HepG2 (cell line): ENCODE data around the gene SLC25A22. TPM values are rescaled to one million over a fixed set of nuclear protein-coding genes. Genes with fewer than 3 reads are reported as not detected.

Source experiments
- AGO1 ChIP-seq: fragments of 200-400 bp; formaldehyde crosslinking; IDR thresholded peaks from 2 replicates; pipeline ENCODE4 v1.6.1; 2017; ENCODE audit warnings: mild to moderate bottlenecking, low read depth, low read length, moderate library complexity; ENCODE audit not compliant: poor library complexity, severe bottlenecking
- CBX2 ChIP-seq, 2 experiments: fragments of 200-600 bp in 1 of 2; sonication (generic); formaldehyde crosslinking in 1 of 2; IDR thresholded peaks; 2 replicates each; pipeline versions ENCODE4 v1.7.0 to v1.8.1; 2018 to 2022; ENCODE audit warnings: low read depth in 2 of 2, low read length in 1 of 2, mild to moderate bottlenecking in 1 of 2, missing genetic modification reagents in 1 of 2
- GFI1 ChIP-seq: sonication (generic); formaldehyde crosslinking; IDR thresholded peaks from 2 replicates; pipeline ENCODE4 v1.5.0; 2020; ENCODE audit warnings: missing genetic modification reagents, mild to moderate bottlenecking, borderline replicate concordance
- HMG20A ChIP-seq: IDR thresholded peaks from 2 replicates; pipeline ENCODE4 v1.6.1; 2016; ENCODE audit warnings: borderline replicate concordance
- MAFK ChIP-seq, 2 experiments: IDR thresholded peaks in 1 of 2; conservative IDR thresholded peaks in 1 of 2; 2 replicates each; pipeline ENCODE4 v1.6.1; 2011; ENCODE audit warnings: improper control_type of control experiment in 2 of 2, low read length in 2 of 2
- MLLT10 ChIP-seq: sonication (generic); formaldehyde crosslinking; IDR thresholded peaks from 2 replicates; pipeline ENCODE4 v1.4.0; 2020; ENCODE audit warnings: missing genetic modification reagents
- REXO4 ChIP-seq: sonication (generic); formaldehyde crosslinking; IDR thresholded peaks from 2 replicates; pipeline ENCODE4 v1.8.0; 2022; ENCODE audit warnings: missing genetic modification reagents, mild to moderate bottlenecking, borderline replicate concordance
- SP4 ChIP-seq: sonication (generic); formaldehyde crosslinking; IDR thresholded peaks from 2 replicates; pipeline ENCODE4 v1.8.1; 2023; ENCODE audit warnings: mild to moderate bottlenecking, missing genetic modification reagents
- ZBTB1 ChIP-seq: sonication (generic); formaldehyde crosslinking; IDR thresholded peaks from 2 replicates; pipeline ENCODE4 v1.4.0; 2020; ENCODE audit warnings: missing genetic modification reagents, borderline replicate concordance
- ZBTB20 ChIP-seq: sonication (generic); formaldehyde crosslinking; IDR thresholded peaks from 2 replicates; pipeline ENCODE4 v1.8.1; 2023; ENCODE audit warnings: missing genetic modification reagents, low read depth, mild to moderate bottlenecking, borderline replicate concordance
- ZFYVE20 ChIP-seq: sonication (generic); formaldehyde crosslinking; IDR thresholded peaks from 2 replicates; pipeline ENCODE4 v1.8.0; 2023; ENCODE audit warnings: low read depth, mild to moderate bottlenecking, moderate library complexity, missing genetic modification reagents, borderline replicate concordance
- ZNF124 ChIP-seq: sonication (generic); formaldehyde crosslinking; IDR thresholded peaks from 2 replicates; pipeline ENCODE4 v1.4.0; 2020; ENCODE audit warnings: missing genetic modification reagents
- ZNF253 ChIP-seq: sonication (generic); formaldehyde crosslinking; IDR thresholded peaks from 2 replicates; pipeline ENCODE4 v1.8.0; 2022; ENCODE audit warnings: mild to moderate bottlenecking, missing genetic modification reagents, borderline replicate concordance
- ZNF850 ChIP-seq: sonication (generic); formaldehyde crosslinking; conservative IDR thresholded peaks from 2 replicates; pipeline ENCODE4 v1.9.0; 2021; ENCODE audit warnings: mild to moderate bottlenecking, missing genetic modification reagents
- polyA plus RNA-seq, 8 experiments: library from polyadenylated mRNA; depleted of rRNA in 3 of 8; stranded (reverse) in 7 of 8; unstranded in 1 of 8; fragments of >200 nt; fragmentation: Illumina TruSeq in 4 of 8; extraction: Trizol in 4 of 8; gene quantifications; 2 replicates each; pipeline versions ENCODE4 v1.2.1 to v1.2.3, GENCODE V29; 2011 to 2016; ENCODE audit warnings: low read depth in 4 of 8, missing spikeins in 1 of 8, mixed read lengths in 1 of 8; ENCODE audit not compliant: insufficient read depth in 1 of 8
- total RNA-seq, 5 experiments: library from RNA; depleted of rRNA; stranded (reverse); fragments of >200 nt; fragmentation: Illumina TruSeq; extraction: Trizol; gene quantifications; 2 replicates each; pipeline ENCODE4 v1.2.3, GENCODE V29; 2016; ENCODE audit warnings: low read depth in 1 of 5
- TF ChIP-seq, protein P1 (sequence below): IDR thresholded peaks from 2 replicates; pipeline ENCODE4 v1.6.1; 2016; ENCODE audit warnings: missing compliant biosample characterization, missing genetic modification reagents, borderline replicate concordance
- TF ChIP-seq, protein P2 (sequence below): IDR thresholded peaks from 2 replicates; pipeline ENCODE4 v1.6.1; 2012; ENCODE audit warnings: low read depth, low read length, improper control_type of control experiment
- TF ChIP-seq, protein P3 (sequence below): sonication (generic); formaldehyde crosslinking; conservative IDR thresholded peaks from 2 replicates; pipeline ENCODE4 v1.4.0; 2020; ENCODE audit warnings: missing genetic modification reagents
- TF ChIP-seq, protein P4 (sequence below): sonication (generic); formaldehyde crosslinking; IDR thresholded peaks from 2 replicates; pipeline ENCODE4 v1.4.0; 2020; ENCODE audit warnings: missing genetic modification reagents

SLC25A22 gene
- total and polyA plus RNA-seq, 2 of the 13 experiments (the other 11 are each of a cell fraction or from before 2014, with no cell fraction given): 12.4 to 19.2 TPM

DNA sequence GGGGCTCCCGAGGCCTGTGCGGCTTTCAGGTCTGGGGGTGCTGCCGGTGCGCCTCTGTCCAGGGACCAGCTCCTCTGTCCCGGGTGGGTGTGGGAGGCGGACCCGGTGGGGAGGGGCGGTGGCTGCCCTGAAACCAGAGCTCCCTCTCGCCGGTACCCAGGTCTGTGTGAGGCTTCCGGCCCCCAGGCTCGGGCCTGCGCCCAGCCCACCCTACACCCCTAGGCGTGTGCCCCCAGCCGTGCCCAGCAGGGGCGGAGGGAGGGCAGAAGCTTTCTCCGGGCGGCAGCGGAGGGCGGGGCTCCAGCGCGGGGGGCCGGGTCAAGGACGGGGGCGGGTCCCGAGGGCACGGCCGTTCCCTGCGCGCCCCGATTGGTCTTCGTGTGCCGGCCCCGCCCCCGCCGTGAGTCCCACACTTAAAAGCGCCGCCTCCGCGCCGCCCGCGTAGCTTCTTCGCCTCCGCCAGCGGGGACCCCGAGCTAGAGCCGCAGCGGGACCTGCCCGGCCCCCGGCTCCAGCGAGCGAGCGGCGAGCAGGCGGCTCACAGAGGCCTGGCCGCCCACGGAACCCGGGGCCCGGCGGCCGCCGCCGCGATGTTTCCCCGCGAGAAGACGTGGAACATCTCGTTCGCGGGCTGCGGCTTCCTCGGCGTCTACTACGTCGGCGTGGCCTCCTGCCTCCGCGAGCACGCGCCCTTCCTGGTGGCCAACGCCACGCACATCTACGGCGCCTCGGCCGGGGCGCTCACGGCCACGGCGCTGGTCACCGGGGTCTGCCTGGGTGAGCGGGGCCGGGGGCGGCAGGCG is 21.2 kb upstream of the SLC25A22 start (continued):
- TF ChIP-seq, protein P1, sequence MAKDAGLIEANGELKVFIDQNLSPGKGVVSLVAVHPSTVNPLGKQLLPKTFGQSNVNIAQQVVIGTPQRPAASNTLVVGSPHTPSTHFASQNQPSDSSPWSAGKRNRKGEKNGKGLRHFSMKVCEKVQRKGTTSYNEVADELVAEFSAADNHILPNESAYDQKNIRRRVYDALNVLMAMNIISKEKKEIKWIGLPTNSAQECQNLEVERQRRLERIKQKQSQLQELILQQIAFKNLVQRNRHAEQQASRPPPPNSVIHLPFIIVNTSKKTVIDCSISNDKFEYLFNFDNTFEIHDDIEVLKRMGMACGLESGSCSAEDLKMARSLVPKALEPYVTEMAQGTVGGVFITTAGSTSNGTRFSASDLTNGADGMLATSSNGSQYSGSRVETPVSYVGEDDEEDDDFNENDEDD: 0 out of 2 replicates have a peak, but pooled peaks have one; percentile 39
- TF ChIP-seq, protein P2, sequence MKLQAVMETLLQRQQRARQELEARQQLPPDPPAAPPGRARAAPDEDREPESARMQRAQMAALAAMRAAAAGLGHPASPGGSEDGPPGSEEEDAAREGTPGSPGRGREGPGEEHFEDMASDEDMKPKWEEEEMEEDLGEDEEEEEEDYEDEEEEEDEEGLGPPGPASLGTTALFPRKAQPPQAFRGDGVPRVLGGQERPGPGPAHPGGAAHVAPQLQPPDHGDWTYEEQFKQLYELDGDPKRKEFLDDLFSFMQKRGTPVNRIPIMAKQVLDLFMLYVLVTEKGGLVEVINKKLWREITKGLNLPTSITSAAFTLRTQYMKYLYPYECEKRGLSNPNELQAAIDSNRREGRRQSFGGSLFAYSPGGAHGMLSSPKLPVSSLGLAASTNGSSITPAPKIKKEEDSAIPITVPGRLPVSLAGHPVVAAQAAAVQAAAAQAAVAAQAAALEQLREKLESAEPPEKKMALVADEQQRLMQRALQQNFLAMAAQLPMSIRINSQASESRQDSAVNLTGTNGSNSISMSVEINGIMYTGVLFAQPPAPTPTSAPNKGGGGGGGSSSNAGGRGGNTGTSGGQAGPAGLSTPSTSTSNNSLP: no peak
- TF ChIP-seq, protein P3, sequence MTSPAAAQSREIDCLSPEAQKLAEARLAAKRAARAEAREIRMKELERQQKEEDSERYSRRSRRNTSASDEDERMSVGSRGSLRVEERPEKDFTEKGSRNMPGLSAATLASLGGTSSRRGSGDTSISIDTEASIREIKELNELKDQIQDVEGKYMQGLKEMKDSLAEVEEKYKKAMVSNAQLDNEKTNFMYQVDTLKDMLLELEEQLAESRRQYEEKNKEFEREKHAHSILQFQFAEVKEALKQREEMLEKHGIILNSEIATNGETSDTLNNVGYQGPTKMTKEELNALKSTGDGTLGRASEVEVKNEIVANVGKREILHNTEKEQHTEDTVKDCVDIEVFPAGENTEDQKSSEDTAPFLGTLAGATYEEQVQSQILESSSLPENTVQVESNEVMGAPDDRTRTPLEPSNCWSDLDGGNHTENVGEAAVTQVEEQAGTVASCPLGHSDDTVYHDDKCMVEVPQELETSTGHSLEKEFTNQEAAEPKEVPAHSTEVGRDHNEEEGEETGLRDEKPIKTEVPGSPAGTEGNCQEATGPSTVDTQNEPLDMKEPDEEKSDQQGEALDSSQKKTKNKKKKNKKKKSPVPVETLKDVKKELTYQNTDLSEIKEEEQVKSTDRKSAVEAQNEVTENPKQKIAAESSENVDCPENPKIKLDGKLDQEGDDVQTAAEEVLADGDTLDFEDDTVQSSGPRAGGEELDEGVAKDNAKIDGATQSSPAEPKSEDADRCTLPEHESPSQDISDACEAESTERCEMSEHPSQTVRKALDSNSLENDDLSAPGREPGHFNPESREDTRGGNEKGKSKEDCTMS (CRISPR knock-in tag): no peak
- peak; percentile 87 for TF ChIP-seq SP4 (CRISPR knock-in tag)
- TF ChIP-seq CBX2 (IDR thresholded peaks at IDR 0.05; ENCODE audit: low read depth, low read length): no peak
- no peak for TF ChIP-seq CBX2 (CRISPR knock-in tag; IDR thresholded peaks at IDR 0.05; ENCODE audit: low read depth)
- no peak for TF ChIP-seq MLLT10
- TF ChIP-seq REXO4 (CRISPR knock-in tag): 0 out of 2 replicates have a peak, but pooled peaks have one; percentile 10
- TF ChIP-seq AGO1: no peak
- no peak for TF ChIP-seq MAFK (conservative IDR thresholded peaks at IDR 0.05 in 1 of 2, IDR thresholded peaks at IDR 0.05 in 1 of 2; ENCODE audit: low read length in 2 of 2)
- no peak for TF ChIP-seq ZNF124 (CRISPR knock-in tag)
- TF ChIP-seq HMG20A: no peak
- TF ChIP-seq ZFYVE20 (CRISPR knock-in tag): 0 out of 2 replicates have a peak, but pooled peaks have one; percentile 40
- no peak for TF ChIP-seq ZNF850 (CRISPR knock-in tag)
- TF ChIP-seq ZBTB20 (CRISPR knock-in tag): no peak
- TF ChIP-seq GFI1 (CRISPR knock-in tag): no peak
- TF ChIP-seq, protein P4, sequence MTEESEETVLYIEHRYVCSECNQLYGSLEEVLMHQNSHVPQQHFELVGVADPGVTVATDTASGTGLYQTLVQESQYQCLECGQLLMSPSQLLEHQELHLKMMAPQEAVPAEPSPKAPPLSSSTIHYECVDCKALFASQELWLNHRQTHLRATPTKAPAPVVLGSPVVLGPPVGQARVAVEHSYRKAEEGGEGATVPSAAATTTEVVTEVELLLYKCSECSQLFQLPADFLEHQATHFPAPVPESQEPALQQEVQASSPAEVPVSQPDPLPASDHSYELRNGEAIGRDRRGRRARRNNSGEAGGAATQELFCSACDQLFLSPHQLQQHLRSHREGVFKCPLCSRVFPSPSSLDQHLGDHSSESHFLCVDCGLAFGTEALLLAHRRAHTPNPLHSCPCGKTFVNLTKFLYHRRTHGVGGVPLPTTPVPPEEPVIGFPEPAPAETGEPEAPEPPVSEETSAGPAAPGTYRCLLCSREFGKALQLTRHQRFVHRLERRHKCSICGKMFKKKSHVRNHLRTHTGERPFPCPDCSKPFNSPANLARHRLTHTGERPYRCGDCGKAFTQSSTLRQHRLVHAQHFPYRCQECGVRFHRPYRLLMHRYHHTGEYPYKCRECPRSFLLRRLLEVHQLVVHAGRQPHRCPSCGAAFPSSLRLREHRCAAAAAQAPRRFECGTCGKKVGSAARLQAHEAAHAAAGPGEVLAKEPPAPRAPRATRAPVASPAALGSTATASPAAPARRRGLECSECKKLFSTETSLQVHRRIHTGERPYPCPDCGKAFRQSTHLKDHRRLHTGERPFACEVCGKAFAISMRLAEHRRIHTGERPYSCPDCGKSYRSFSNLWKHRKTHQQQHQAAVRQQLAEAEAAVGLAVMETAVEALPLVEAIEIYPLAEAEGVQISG: peak; percentile 22; the same call in 1 of the 2 replicates
- TF ChIP-seq ZNF253 (CRISPR knock-in tag): no peak
- no peak for TF ChIP-seq ZBTB1 (CRISPR knock-in tag)
